K562 (cell line): Measurements from ENCODE around the gene ADAMTS10.

Experiments used
- BRCA1 ChIP-seq, 2 experiments: fragments of 450-650 bp in 1 of 2; sonication (generic) in 1 of 2; formaldehyde crosslinking in 1 of 2; IDR thresholded peaks; 2 replicates each; pipeline versions ENCODE4 v1.5.0 to v1.6.1; 2017 to 2020; ENCODE audit warnings: mild to moderate bottlenecking in 1 of 2, missing genetic modification reagents in 1 of 2
- CC2D1A ChIP-seq: fragments of 450-650 bp; IDR thresholded peaks from 2 replicates; pipeline ENCODE4 v1.6.1; 2017; ENCODE audit warnings: mild to moderate bottlenecking
- JUN ChIP-seq, 2 experiments: sonication (generic) in 1 of 2; formaldehyde crosslinking in 1 of 2; IDR thresholded peaks; 2 replicates each; pipeline versions ENCODE4 v1.6.1 to v1.8.0; 2012 to 2022; ENCODE audit warnings: borderline replicate concordance in 2 of 2, mild to moderate bottlenecking in 2 of 2, improper control_type of control experiment in 1 of 2, low read depth in 1 of 2, low read length in 1 of 2, missing genetic modification reagents in 1 of 2
- NCOA1 ChIP-seq: fragments of 450-650 bp; IDR thresholded peaks from 2 replicates; pipeline ENCODE4 v1.6.1; 2016; ENCODE audit warnings: low read depth
- POLR2A ChIP-seq: fragments of 450-650 bp; conservative IDR thresholded peaks from 2 replicates; pipeline ENCODE4 v1.6.1; 2016
- SMAD3 ChIP-seq: fragments of 450-650 bp; formaldehyde crosslinking; conservative IDR thresholded peaks from 2 replicates; pipeline ENCODE4 v1.4.0; 2020; ENCODE audit warnings: mild to moderate bottlenecking
- TSC22D4 ChIP-seq: fragments of 450-650 bp; IDR thresholded peaks from 2 replicates; pipeline ENCODE4 v1.6.1; 2016; ENCODE audit warnings: missing genetic modification characterization, missing biosample characterization, control low read depth
- ZNF24 ChIP-seq: fragments of 450-650 bp; IDR thresholded peaks from 2 replicates; pipeline ENCODE4 v1.6.1; 2016
- ZNF253 ChIP-seq: fragments of 250-450 bp; sonication (Bioruptor Pico); conservative IDR thresholded peaks from 2 replicates; pipeline ENCODE4 v1.6.1; 2021; ENCODE audit warnings: mild to moderate bottlenecking
- ZNF324 ChIP-seq: fragments of 250-450 bp; sonication (Bioruptor Pico); IDR thresholded peaks from 2 replicates; pipeline ENCODE4 v1.4.0; 2020; ENCODE audit warnings: mild to moderate bottlenecking
- TF ChIP-seq, protein P1 (sequence below), 3 experiments: IDR thresholded peaks in 2 of 3; conservative IDR thresholded peaks in 1 of 3; 2 replicates each; pipeline ENCODE4 v1.5.1; 2011 to 2012; ENCODE audit warnings: low read length in 3 of 3, mild to moderate bottlenecking in 3 of 3, control low read depth in 2 of 3, improper control_type of control experiment in 1 of 3, inconsistent platforms in 1 of 3, low read depth in 1 of 3, mixed read lengths in 1 of 3, moderate library complexity in 1 of 3; ENCODE audit not compliant: insufficient read depth in 2 of 3
- TF ChIP-seq, protein P2 (sequence below): fragments of 250-450 bp; sonication (Bioruptor Pico); IDR thresholded peaks from 2 replicates; pipeline ENCODE4 v1.5.0; 2020; ENCODE audit warnings: mild to moderate bottlenecking, borderline replicate concordance
- TF ChIP-seq, protein P3 (sequence below): fragments of 250-450 bp; sonication (Bioruptor Pico); IDR thresholded peaks from 2 replicates; pipeline ENCODE4 v1.5.0; 2020; ENCODE audit warnings: mild to moderate bottlenecking

DNA sequence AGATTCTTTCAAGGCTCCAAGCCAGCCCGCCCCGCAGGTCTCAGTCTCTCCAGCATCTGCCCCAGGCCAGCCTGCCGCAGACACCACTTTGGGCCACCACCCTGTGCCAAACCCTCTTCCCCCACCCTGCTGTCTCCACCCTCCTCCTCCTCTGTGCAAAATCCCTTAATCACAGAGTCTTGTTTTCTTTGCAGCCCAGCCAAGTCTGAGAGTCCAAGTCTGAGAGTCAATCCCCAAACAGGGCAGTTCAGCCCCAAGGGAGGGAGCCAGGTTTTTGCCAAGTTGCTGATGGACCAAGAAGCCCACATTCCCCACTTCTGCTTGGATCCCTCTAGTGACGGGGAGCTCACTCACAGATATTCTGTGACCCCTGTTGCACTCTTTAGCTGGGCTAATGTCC is 3.1 kb downstream of the ADAMTS10 start:
- no peak for TF ChIP-seq CC2D1A
- TF ChIP-seq BRCA1 (IDR thresholded peaks at IDR 0.05) = no peak
- TF ChIP-seq BRCA1 (CRISPR knock-in tag; IDR thresholded peaks at IDR 0.05) = no peak
- no peak for TF ChIP-seq SMAD3 (CRISPR knock-in tag)
- TF ChIP-seq, protein P1, sequence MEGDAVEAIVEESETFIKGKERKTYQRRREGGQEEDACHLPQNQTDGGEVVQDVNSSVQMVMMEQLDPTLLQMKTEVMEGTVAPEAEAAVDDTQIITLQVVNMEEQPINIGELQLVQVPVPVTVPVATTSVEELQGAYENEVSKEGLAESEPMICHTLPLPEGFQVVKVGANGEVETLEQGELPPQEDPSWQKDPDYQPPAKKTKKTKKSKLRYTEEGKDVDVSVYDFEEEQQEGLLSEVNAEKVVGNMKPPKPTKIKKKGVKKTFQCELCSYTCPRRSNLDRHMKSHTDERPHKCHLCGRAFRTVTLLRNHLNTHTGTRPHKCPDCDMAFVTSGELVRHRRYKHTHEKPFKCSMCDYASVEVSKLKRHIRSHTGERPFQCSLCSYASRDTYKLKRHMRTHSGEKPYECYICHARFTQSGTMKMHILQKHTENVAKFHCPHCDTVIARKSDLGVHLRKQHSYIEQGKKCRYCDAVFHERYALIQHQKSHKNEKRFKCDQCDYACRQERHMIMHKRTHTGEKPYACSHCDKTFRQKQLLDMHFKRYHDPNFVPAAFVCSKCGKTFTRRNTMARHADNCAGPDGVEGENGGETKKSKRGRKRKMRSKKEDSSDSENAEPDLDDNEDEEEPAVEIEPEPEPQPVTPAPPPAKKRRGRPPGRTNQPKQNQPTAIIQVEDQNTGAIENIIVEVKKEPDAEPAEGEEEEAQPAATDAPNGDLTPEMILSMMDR (IDR thresholded peaks at IDR 0.05 in 2 of 3, conservative IDR thresholded peaks at IDR 0.05 in 1 of 3; ENCODE audit: insufficient read depth in 2 of 3, low read depth in 1 of 3, low read length in 3 of 3) = no peak
- TF ChIP-seq ZNF324 (CRISPR knock-in tag) = no peak
- TF ChIP-seq, protein P2, sequence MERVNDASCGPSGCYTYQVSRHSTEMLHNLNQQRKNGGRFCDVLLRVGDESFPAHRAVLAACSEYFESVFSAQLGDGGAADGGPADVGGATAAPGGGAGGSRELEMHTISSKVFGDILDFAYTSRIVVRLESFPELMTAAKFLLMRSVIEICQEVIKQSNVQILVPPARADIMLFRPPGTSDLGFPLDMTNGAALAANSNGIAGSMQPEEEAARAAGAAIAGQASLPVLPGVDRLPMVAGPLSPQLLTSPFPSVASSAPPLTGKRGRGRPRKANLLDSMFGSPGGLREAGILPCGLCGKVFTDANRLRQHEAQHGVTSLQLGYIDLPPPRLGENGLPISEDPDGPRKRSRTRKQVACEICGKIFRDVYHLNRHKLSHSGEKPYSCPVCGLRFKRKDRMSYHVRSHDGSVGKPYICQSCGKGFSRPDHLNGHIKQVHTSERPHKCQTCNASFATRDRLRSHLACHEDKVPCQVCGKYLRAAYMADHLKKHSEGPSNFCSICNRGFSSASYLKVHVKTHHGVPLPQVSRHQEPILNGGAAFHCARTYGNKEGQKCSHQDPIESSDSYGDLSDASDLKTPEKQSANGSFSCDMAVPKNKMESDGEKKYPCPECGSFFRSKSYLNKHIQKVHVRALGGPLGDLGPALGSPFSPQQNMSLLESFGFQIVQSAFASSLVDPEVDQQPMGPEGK (CRISPR knock-in tag) = no peak
- TF ChIP-seq ZNF24 = no peak
- TF ChIP-seq JUN (IDR thresholded peaks at IDR 0.05; ENCODE audit: borderline replicate concordance, low read depth, low read length) = no peak
- no peak for TF ChIP-seq JUN (CRISPR knock-in tag; IDR thresholded peaks at IDR 0.05; ENCODE audit: borderline replicate concordance)
- no peak for TF ChIP-seq ZNF253 (CRISPR knock-in tag)
- no peak for TF ChIP-seq TSC22D4
- TF ChIP-seq NCOA1 = no peak
- TF ChIP-seq POLR2A = no peak
- TF ChIP-seq, protein P3, sequence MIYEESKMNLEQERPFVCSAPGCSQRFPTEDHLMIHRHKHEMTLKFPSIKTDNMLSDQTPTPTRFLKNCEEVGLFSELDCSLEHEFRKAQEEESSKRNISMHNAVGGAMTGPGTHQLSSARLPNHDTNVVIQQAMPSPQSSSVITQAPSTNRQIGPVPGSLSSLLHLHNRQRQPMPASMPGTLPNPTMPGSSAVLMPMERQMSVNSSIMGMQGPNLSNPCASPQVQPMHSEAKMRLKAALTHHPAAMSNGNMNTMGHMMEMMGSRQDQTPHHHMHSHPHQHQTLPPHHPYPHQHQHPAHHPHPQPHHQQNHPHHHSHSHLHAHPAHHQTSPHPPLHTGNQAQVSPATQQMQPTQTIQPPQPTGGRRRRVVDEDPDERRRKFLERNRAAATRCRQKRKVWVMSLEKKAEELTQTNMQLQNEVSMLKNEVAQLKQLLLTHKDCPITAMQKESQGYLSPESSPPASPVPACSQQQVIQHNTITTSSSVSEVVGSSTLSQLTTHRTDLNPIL (CRISPR knock-in tag) = no peak
